ENCODE results near the gene CDH4. TPM values are rescaled to one million over a fixed set of nuclear protein-coding genes. Genes with fewer than 3 reads are reported as not detected.
"Not testable (repeated sequence)": the region's sequence is repeated elsewhere in the genome, so short reads cannot be mapped to it uniquely, and the experiment has no call there.

The CDH4 gene
- total RNA-seq, 1 donor from 2014 or later = not detected

GRCh38 chr20:61252601-61253263 is 671 bp downstream of the CDH4 start:
- DNase-seq (no peak), ATAC-seq (peak; percentile 57)
- intact Hi-C loops (cut with micrococcal nuclease) = no loop called here

- DNase-seq = no peak
- ATAC-seq = peak; percentile 71
- intact Hi-C loops (cut with micrococcal nuclease) = no loop called here
These were observed 1.2 kb downstream of the CDH4 start for GRCh38 chr20:61253264-61253639.

- DNase-seq (no peak), ATAC-seq (peak; percentile 64)
- intact Hi-C loops (cut with micrococcal nuclease) = no loop called here
These were observed 1.8 kb downstream of the CDH4 start for GRCh38 chr20:61253640-61254511.

GRCh38 chr20:61254881-61255626 is 3.0 kb downstream of the CDH4 start:
- intact Hi-C loops (cut with micrococcal nuclease) = no loop called here
- ATAC-seq (no peak), DNase-seq (no peak)

- ATAC-seq (no peak), DNase-seq (no peak)
- intact Hi-C loops (cut with micrococcal nuclease) = no loop called here
These were observed 4.3 kb downstream of the CDH4 start for GRCh38 chr20:61256365-61256764.

GRCh38 chr20:61256824-61257223 is 4.8 kb downstream of the CDH4 start:
- intact Hi-C loops (cut with micrococcal nuclease) = no loop called here
- no peak for DNase-seq
- ATAC-seq = no peak

- DNase-seq (no peak), ATAC-seq (no peak)
- intact Hi-C loops (cut with micrococcal nuclease) = no loop called here
These were observed 5.5 kb downstream of the CDH4 start for GRCh38 chr20:61257611-61258010.

GRCh38 chr20:61259741-61260140 is 7.7 kb downstream of the CDH4 start:
- intact Hi-C loops (cut with micrococcal nuclease) = no loop called here
- ATAC-seq (no peak), DNase-seq (no peak)

GRCh38 chr20:61260905-61261304 is 8.8 kb downstream of the CDH4 start:
- intact Hi-C loops (cut with micrococcal nuclease) = no loop called here
- DNase-seq = no peak
- no peak for ATAC-seq

GRCh38 chr20:61262036-61262435 is 10.0 kb downstream of the CDH4 start:
- ATAC-seq = no peak
- no peak for DNase-seq
- intact Hi-C loops (cut with micrococcal nuclease) = no loop called here

- intact Hi-C loops (cut with micrococcal nuclease) = no loop called here
- ATAC-seq (no peak), DNase-seq (no peak)
These were observed 10.5 kb downstream of the CDH4 start for GRCh38 chr20:61262514-61262913.

- no peak for ATAC-seq
- no peak for DNase-seq
- intact Hi-C loops (cut with micrococcal nuclease) = no loop called here
These were observed 11.1 kb downstream of the CDH4 start for GRCh38 chr20:61263084-61263695.

GRCh38 chr20:61263938-61264337 is 11.9 kb downstream of the CDH4 start:
- ATAC-seq = no peak
- intact Hi-C loops (cut with micrococcal nuclease) = no loop called here
- no peak for DNase-seq

GRCh38 chr20:61267241-61267640 is 15.2 kb downstream of the CDH4 start:
- no peak for ATAC-seq
- DNase-seq = no peak
- intact Hi-C loops (cut with micrococcal nuclease) = no loop called here

GRCh38 chr20:61268024-61268423 is 16.0 kb downstream of the CDH4 start:
- ATAC-seq = no peak
- intact Hi-C loops (cut with micrococcal nuclease) = no loop called here
- DNase-seq = no peak

GRCh38 chr20:61271312-61272231 is 19.5 kb downstream of the CDH4 start:
- DNase-seq (no peak), ATAC-seq (no peak)
- intact Hi-C loops (cut with micrococcal nuclease) = no loop called here

- ATAC-seq; intact Hi-C loops (cut with micrococcal nuclease): not testable (repeated sequence)
These were observed 21.0 kb downstream of the CDH4 start for GRCh38 chr20:61273024-61273423.

GRCh38 chr20:61273666-61274065 is 21.6 kb downstream of the CDH4 start:
- intact Hi-C loops (cut with micrococcal nuclease); DNase-seq; ATAC-seq: not testable (repeated sequence)

More at GRCh38 chr20:61273024-61273423, 21.0 kb downstream of the CDH4 start:
- DNase-seq = not testable (repeated sequence)

GRCh38 chr20:61274326-61274725 is 22.3 kb downstream of the CDH4 start:
- DNase-seq (no peak), ATAC-seq (no peak)
- intact Hi-C loops (cut with micrococcal nuclease) = no loop called here

Data from left ventricle myocardium superior (tissue), 1 donor.